CD4-positive, CD25-positive, alpha-beta regulatory T cell (primary cell): ENCODE data around the gene APBB2. TPM values are rescaled to one million over a fixed set of nuclear protein-coding genes. Genes with fewer than 3 reads are reported as not detected.

Source experiments
- ATAC-seq, 2 donors: fragments of 150-1000 bp; cut with Tn5 transposase; one replicate each; pipeline ENCODE4 v1.10.0; 2021; ENCODE audit warnings: low read depth in 2 of 2, moderate number of reproducible peaks in 2 of 2, moderate library complexity in 1 of 2
- DNase-seq, 3 donors: peaks; one replicate each; pipeline versions ENCODE4 v3.0.0 to v3.0.0-alpha.2; 2012 to 2022; ENCODE audit warnings: mixed read lengths in 1 of 3
- H3K27ac ChIP-seq: one replicate; pipeline ENCODE4 v1.7.0; 2013; ENCODE audit warnings: mild to moderate bottlenecking, low read length; ENCODE audit not compliant: insufficient read depth, poor library complexity, severe bottlenecking
- H3K27me3 ChIP-seq: one replicate; pipeline ENCODE4 v1.7.0; 2013; ENCODE audit warnings: low read length; ENCODE audit not compliant: control insufficient read depth, insufficient read depth
- H3K36me3 ChIP-seq: one replicate; pipeline ENCODE4 v1.7.0; 2013; ENCODE audit warnings: mild to moderate bottlenecking, low read length, moderate library complexity; ENCODE audit not compliant: control insufficient read depth, insufficient read depth
- H3K4me1 ChIP-seq: 2 replicates; pipeline ENCODE4 v1.7.0; 2013; ENCODE audit warnings: mild to moderate bottlenecking, low read length; ENCODE audit not compliant: insufficient read depth, control insufficient read depth, poor library complexity, severe bottlenecking
- H3K4me3 ChIP-seq: one replicate; pipeline ENCODE4 v1.7.0; 2013; ENCODE audit warnings: low read depth, mild to moderate bottlenecking, low read length, moderate library complexity
- H3K9me3 ChIP-seq, 2 experiments: 1 replicate in 1 of 2; 2 replicates in 1 of 2; pipeline ENCODE4 v1.7.0; 2013; ENCODE audit warnings: low read length in 2 of 2, mild to moderate bottlenecking in 1 of 2, moderate library complexity in 1 of 2; ENCODE audit not compliant: control insufficient read depth in 2 of 2
- H3K27ac Mint-ChIP-seq, 3 donors: one replicate each; pipeline ENCODE4 v1.8.0; 2020 to 2022; ENCODE audit warnings: mild to moderate bottlenecking in 3 of 3, mixed read lengths in 3 of 3, moderate library complexity in 2 of 3
- H3K27me3 Mint-ChIP-seq: one replicate; pipeline ENCODE4 v1.8.0; 2022; ENCODE audit warnings: mild to moderate bottlenecking, mixed read lengths
- H3K36me3 Mint-ChIP-seq: one replicate; pipeline ENCODE4 v1.8.0; 2020; ENCODE audit warnings: mixed read lengths
- H3K4me1 Mint-ChIP-seq, 4 donors: one replicate each; pipeline ENCODE4 v1.8.0; 2020 to 2022; ENCODE audit warnings: mixed read lengths in 4 of 4, mild to moderate bottlenecking in 1 of 4
- H3K4me3 Mint-ChIP-seq, 4 donors: one replicate each; pipeline ENCODE4 v1.8.0; 2020 to 2022; ENCODE audit warnings: mild to moderate bottlenecking in 4 of 4, mixed read lengths in 4 of 4, moderate library complexity in 3 of 4
- H3K9me3 Mint-ChIP-seq, 7 donors: one replicate each; pipeline ENCODE4 v1.8.0; 2020 to 2022; ENCODE audit warnings: mixed read lengths in 7 of 7, mild to moderate bottlenecking in 3 of 7, moderate library complexity in 2 of 7
- polyA plus RNA-seq, 4 donors: library from polyadenylated mRNA; unstranded; fragments of 300-500 nt; fragmentation: Illumina TruSeq; gene quantifications; one replicate each; pipeline ENCODE4 v1.2.3, GENCODE V29; 2021
- total RNA-seq: library from RNA; stranded (reverse); gene quantifications from one replicate; pipeline ENCODE4 v1.2.3, GENCODE V29; 2022

Gene APBB2
- total and polyA plus RNA-seq, 5 donors from 2014 or later: not detected

- Histone ChIP-seq H3K4me1 (no peaks in the 10 kb centered on the region), H3K9me3 (no peaks in the 10 kb centered on the region), H3K27ac (no peak overlapping the region), H3K4me3 (no peak overlapping the region), H3K27me3 (no peaks in the 10 kb centered on the region), H3K36me3 (no peaks in the 10 kb centered on the region)
- Mint-ChIP-seq H3K36me3 (no peaks in the 10 kb centered on the region), H3K27me3 (no peaks in the 10 kb centered on the region), H3K27ac (no peak overlapping the region), H3K4me3 (no peak overlapping the region), H3K9me3 (peaks cover 0 to 7% (median 1%) of the 10 kb centered on the region in 7 donors), H3K4me1 (no peaks in the 10 kb centered on the region)
- ATAC-seq: no peak
- no peak for DNase-seq
Measured at GRCh38 chr4:41119867-41120295, 94.5 kb downstream of the APBB2 start.

DNA sequence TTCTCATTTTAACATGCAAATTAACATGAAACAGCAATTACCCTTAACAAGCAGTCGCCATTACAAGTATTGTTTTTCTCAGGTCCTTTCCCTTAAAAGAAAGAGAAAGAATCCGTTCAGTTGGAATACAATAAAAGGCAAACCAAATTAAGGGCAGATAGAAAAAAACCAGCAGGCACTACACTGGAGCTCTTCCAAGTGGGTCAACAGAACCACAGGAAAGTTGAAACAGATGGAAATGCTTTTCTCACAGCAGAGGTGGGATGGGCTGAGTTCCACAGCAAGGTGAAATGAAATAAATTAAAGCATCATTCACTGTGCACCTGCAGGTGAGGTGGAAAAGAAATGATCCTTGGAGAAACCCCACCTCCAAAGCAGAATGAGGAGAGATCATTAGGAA lies 102.6 kb downstream of the APBB2 start:
- peaks cover 0 to 7% (median 1%) of the 10 kb centered on the region in 7 donors for H3K9me3 Mint-ChIP-seq
- DNase-seq (no peak), ATAC-seq (no peak)
- no peaks in the 10 kb centered on the region for H3K36me3 Mint-ChIP-seq
- H3K27me3 ChIP-seq: no peaks in the 10 kb centered on the region
- H3K4me1 Mint-ChIP-seq: no peaks in the 10 kb centered on the region
- H3K27ac ChIP-seq: no peak overlapping the region
- H3K9me3 ChIP-seq: no peaks in the 10 kb centered on the region
- H3K27me3 Mint-ChIP-seq: no peaks in the 10 kb centered on the region
- no peak overlapping the region for H3K4me3 Mint-ChIP-seq
- H3K27ac Mint-ChIP-seq: no peak overlapping the region
- H3K4me3 ChIP-seq: no peak overlapping the region
- no peaks in the 10 kb centered on the region for H3K36me3 ChIP-seq
- H3K4me1 ChIP-seq: no peaks in the 10 kb centered on the region

- H3K4me1 ChIP-seq: no peaks in the 10 kb centered on the region
- no peaks in the 10 kb centered on the region for H3K9me3 ChIP-seq
- H3K36me3 ChIP-seq: no peaks in the 10 kb centered on the region
- Mint-ChIP-seq H3K4me3 (no peak overlapping the region), H3K27ac (no peak overlapping the region), H3K27me3 (no peaks in the 10 kb centered on the region), H3K9me3 (peaks cover 0 to 4% (median 0%) of the 10 kb centered on the region in 7 donors), H3K36me3 (no peaks in the 10 kb centered on the region), H3K4me1 (no peaks in the 10 kb centered on the region)
- ATAC-seq (no peak), DNase-seq (no peak)
- no peak overlapping the region for H3K27ac ChIP-seq
- H3K4me3 ChIP-seq: no peak overlapping the region
- no peaks in the 10 kb centered on the region for H3K27me3 ChIP-seq
Measured at GRCh38 chr4:41110050-41110449, 104.3 kb downstream of the APBB2 start.

DNA sequence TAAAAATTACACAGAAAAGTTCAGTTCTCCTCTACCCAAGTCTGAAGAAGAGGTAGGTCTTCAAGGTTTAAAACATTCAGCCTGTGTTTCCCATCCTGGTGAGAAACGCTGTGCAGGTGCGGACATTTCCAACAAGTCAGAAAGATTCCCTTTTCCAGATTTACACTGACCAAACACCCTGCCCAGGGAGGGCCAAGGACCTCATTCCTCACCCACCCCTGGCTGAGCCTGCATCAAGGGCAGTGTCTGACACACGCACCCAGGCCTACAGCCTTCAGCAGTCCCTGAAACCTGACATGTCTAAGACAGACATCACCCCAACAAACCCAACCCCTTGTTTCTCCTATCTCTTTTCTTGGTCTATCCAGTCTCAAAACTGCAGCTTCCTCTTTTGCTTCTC lies 105.9 kb downstream of the APBB2 start:
- Histone ChIP-seq H3K36me3 (no peaks in the 10 kb centered on the region), H3K27ac (no peak overlapping the region), H3K4me1 (no peaks in the 10 kb centered on the region), H3K4me3 (no peak overlapping the region), H3K9me3 (no peaks in the 10 kb centered on the region), H3K27me3 (no peaks in the 10 kb centered on the region)
- no peak overlapping the region for H3K27ac Mint-ChIP-seq
- H3K36me3 Mint-ChIP-seq: no peaks in the 10 kb centered on the region
- DNase-seq (no peak), ATAC-seq (no peak)
- no peaks in the 10 kb centered on the region for H3K27me3 Mint-ChIP-seq
- no peak overlapping the region for H3K4me3 Mint-ChIP-seq
- no peaks in the 10 kb centered on the region for H3K4me1 Mint-ChIP-seq
- H3K9me3 Mint-ChIP-seq: peaks cover 0 to 3% (median 0%) of the 10 kb centered on the region in 7 donors

GRCh38 chr4:41106694-41107419 lies 107.5 kb downstream of the APBB2 start:
- no peaks in the 10 kb centered on the region for H3K36me3 Mint-ChIP-seq
- Histone ChIP-seq H3K36me3 (no peaks in the 10 kb centered on the region), H3K27ac (no peak overlapping the region), H3K4me3 (no peak overlapping the region), H3K4me1 (no peaks in the 10 kb centered on the region), H3K27me3 (no peaks in the 10 kb centered on the region), H3K9me3 (no peaks in the 10 kb centered on the region)
- no peak overlapping the region for H3K27ac Mint-ChIP-seq
- H3K9me3 Mint-ChIP-seq: peaks cover 0 to 3% (median 0%) of the 10 kb centered on the region in 7 donors
- H3K27me3 Mint-ChIP-seq: peaks cover 4% of the 10 kb centered on the region
- ATAC-seq: no peak
- H3K4me1 Mint-ChIP-seq: no peaks in the 10 kb centered on the region
- H3K4me3 Mint-ChIP-seq: no peak overlapping the region
- DNase-seq: no peak

DNA sequence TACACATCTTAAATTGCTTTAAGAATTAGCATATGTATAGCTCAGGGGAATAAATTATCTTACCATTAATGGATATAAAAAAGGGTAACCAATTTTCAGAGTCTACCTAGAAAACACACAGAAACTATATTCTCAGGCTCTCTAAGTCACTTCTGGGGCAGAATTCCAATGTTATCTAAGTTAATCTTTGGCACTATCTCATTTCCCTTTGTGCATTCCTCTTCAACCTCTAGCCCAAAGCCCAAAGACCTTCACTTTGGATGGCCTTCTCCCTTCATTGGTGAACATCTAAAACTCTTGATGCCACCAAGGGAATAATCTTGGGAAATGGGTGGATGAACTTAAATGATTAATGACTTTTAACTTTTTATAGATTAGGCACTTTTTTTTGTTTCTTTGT lies 108.3 kb downstream of the APBB2 start:
- Histone ChIP-seq H3K27me3 (no peaks in the 10 kb centered on the region), H3K4me1 (no peaks in the 10 kb centered on the region), H3K9me3 (no peaks in the 10 kb centered on the region), H3K27ac (no peak overlapping the region), H3K36me3 (no peaks in the 10 kb centered on the region), H3K4me3 (no peak overlapping the region)
- Mint-ChIP-seq H3K27me3 (peaks cover 6% of the 10 kb centered on the region), H3K27ac (no peak overlapping the region), H3K4me1 (no peaks in the 10 kb centered on the region), H3K36me3 (no peaks in the 10 kb centered on the region), H3K4me3 (no peak overlapping the region), H3K9me3 (peaks cover 0 to 3% (median 0%) of the 10 kb centered on the region in 7 donors)
- ATAC-seq (no peak), DNase-seq (no peak)

DNA sequence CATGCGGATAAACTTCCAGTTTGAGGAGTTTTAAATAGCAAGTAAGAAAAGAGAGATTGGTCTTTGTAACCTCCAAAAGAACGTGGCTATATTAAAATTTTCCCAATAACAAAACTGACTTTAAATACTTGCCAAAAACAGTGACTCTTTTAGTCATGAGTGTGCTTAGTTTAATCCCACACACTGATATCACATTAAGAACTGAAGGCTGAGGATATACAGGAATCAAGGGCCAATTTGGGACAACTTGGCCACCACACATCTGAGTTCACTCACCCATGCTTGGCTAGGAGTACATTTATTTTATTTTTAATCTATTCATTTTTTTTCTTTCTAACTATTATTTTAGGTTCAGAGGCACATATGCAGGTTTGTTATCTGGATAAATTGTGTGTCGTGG lies 110.2 kb downstream of the APBB2 start:
- no peaks in the 10 kb centered on the region for H3K27me3 ChIP-seq
- H3K36me3 ChIP-seq: no peaks in the 10 kb centered on the region
- Mint-ChIP-seq H3K9me3 (peaks cover 0 to 3% (median 0%) of the 10 kb centered on the region in 7 donors), H3K4me3 (no peak overlapping the region), H3K27me3 (peaks cover 6% of the 10 kb centered on the region), H3K4me1 (no peaks in the 10 kb centered on the region), H3K27ac (no peak overlapping the region), H3K36me3 (no peaks in the 10 kb centered on the region)
- H3K27ac ChIP-seq: no peak overlapping the region
- DNase-seq: no peak
- H3K9me3 ChIP-seq: no peaks in the 10 kb centered on the region
- no peak overlapping the region for H3K4me3 ChIP-seq
- no peak for ATAC-seq
- H3K4me1 ChIP-seq: no peaks in the 10 kb centered on the region

DNA sequence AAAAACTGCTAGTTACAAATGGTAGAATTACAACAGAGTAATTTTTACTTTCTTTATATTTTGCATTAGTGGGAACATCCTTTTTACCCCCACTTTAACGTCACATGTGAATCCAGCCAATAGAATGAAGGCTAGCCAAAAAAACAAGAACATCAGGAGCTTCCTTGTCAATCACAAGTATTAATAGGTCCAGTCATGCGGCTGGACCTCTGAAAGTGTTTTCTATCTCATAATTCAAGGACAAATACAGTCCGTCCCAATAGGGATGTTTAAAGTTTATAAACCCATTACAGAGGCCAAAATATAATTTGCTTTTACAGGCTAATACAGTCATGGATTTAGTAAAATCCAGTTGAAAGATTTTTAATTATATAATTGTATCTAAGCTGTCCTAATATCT lies 110.7 kb downstream of the APBB2 start:
- peaks cover 6% of the 10 kb centered on the region for H3K27me3 Mint-ChIP-seq
- peaks cover 0 to 1% (median 0%) of the 10 kb centered on the region in 7 donors for H3K9me3 Mint-ChIP-seq
- Histone ChIP-seq H3K36me3 (no peaks in the 10 kb centered on the region), H3K27ac (no peak overlapping the region), H3K4me1 (no peaks in the 10 kb centered on the region), H3K4me3 (no peak overlapping the region), H3K9me3 (no peaks in the 10 kb centered on the region), H3K27me3 (no peaks in the 10 kb centered on the region)
- no peak overlapping the region for H3K27ac Mint-ChIP-seq
- ATAC-seq: no peak
- H3K36me3 Mint-ChIP-seq: no peaks in the 10 kb centered on the region
- H3K4me1 Mint-ChIP-seq: no peaks in the 10 kb centered on the region
- no peak overlapping the region for H3K4me3 Mint-ChIP-seq
- DNase-seq: no peak
